ELF-1 (cell line): ENCODE data around the gene HGD.

Source experiments
- DNase-seq: peaks from one replicate; pipeline ENCODE4 v3.0.0-alpha.2; 2016; ENCODE audit warnings: low read depth, low spot score

The HGD gene

DNA sequence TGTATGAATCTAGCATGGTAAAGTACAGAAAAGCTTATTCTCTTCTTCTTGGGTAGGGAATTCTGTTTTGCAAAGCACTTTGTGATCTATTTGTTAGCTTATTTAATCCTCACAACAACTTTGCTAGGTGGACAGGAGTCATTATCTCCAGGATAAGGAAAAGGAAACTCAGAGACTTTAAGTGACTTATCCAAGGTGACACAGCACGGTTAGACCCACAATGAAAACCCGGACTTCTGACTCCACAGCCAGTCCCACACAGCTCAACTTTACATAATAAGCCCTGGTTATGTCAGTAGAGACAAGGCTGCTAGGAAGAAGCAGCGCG is 86.3 kb downstream of the HGD start:
- no peak for DNase-seq

DNA sequence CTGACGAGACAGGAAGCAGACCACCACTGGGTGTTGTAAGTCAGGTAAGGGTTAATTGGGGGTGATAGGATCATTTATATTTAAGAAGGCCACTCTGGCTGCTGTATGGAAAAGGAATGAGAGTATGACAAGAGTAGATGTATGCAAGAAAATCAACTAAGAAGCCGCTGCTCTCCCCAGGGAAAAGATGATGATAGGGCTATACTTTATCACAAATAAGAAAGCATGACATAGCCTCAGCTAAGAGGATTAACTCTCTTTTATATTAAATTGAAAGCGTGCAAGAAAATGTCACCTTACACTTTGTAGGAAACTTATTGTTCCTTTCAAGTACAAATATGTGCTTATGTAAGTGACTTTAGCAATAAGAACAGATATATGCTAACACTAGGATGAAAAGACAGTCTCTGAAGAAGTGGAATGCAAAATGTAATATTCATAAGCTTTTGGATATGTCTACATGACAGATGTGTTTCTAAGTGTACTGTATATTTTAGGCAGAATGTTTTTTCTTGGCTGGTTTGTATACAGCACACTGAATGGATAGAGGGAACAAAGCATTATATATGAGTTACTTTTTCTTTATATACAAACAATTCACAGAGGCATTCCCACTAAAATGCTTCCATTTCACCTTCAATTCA is 94.6 kb downstream of the HGD start:
- DNase-seq: no peak
